HG03135 (cell line): ENCODE results near the gene CWC27.

ENCODE experiments used
- ATAC-seq: cut with Tn5 transposase; IDR thresholded peaks from one replicate; pipeline ENCODE4 v1.9.1; 2021; ENCODE audit warnings: mild to moderate bottlenecking, moderate library complexity; ENCODE audit not compliant: unreplicated experiment

The CWC27 gene

GRCh38 chr5:65062469-65063083 lies 293.8 kb downstream of the CWC27 start:
- ATAC-seq: no peak

- no peak for ATAC-seq
These were observed 296.3 kb downstream of the CWC27 start for GRCh38 chr5:65065001-65065511.

GRCh38 chr5:65066387-65067146 lies 297.8 kb downstream of the CWC27 start:
- peak; percentile 56 for ATAC-seq

GRCh38 chr5:65067147-65067506 lies 298.4 kb downstream of the CWC27 start:
- ATAC-seq: no peak
